HG03139 (cell line): ENCODE results near the gene RAB40C.

Source experiments
- ATAC-seq: cut with Tn5 transposase; IDR thresholded peaks from one replicate; pipeline ENCODE4 v1.9.1; 2021; ENCODE audit not compliant: unreplicated experiment

The RAB40C gene

GRCh38 chr16:574021-574760, 15.7 kb upstream of the RAB40C start:
- ATAC-seq, result no peak

GRCh38 chr16:575354-576196, 14.3 kb upstream of the RAB40C start:
- ATAC-seq, result no peak

- ATAC-seq, result no peak
Measured at GRCh38 chr16:576197-576822, 13.6 kb upstream of the RAB40C start.

GRCh38 chr16:576823-577201, 13.1 kb upstream of the RAB40C start:
- ATAC-seq, result no peak

GRCh38 chr16:577796-578195, 12.1 kb upstream of the RAB40C start:
- ATAC-seq, result no peak

GRCh38 chr16:578232-578869, 11.5 kb upstream of the RAB40C start:
- no peak for ATAC-seq

GRCh38 chr16:578870-579405, 10.9 kb upstream of the RAB40C start:
- ATAC-seq, result no peak

- ATAC-seq, result no peak
Measured at GRCh38 chr16:580141-580945, 9.5 kb upstream of the RAB40C start.

- ATAC-seq, result no peak
Measured at GRCh38 chr16:580946-581498, 8.8 kb upstream of the RAB40C start.

- ATAC-seq, result no peak
Measured at GRCh38 chr16:582218-582613, 7.7 kb upstream of the RAB40C start.

GRCh38 chr16:582614-583331, 7.1 kb upstream of the RAB40C start:
- ATAC-seq, result no peak

GRCh38 chr16:583470-583814, 6.4 kb upstream of the RAB40C start:
- no peak for ATAC-seq

- ATAC-seq, result no peak
Measured at GRCh38 chr16:583815-584591, 5.9 kb upstream of the RAB40C start.

GRCh38 chr16:585351-585750, 4.5 kb upstream of the RAB40C start:
- ATAC-seq, result no peak

- no peak for ATAC-seq
Measured at GRCh38 chr16:586047-586644, 3.7 kb upstream of the RAB40C start.

- ATAC-seq, result no peak
Measured at GRCh38 chr16:586645-587590, 2.9 kb upstream of the RAB40C start.

- peak; percentile 1 for ATAC-seq
Measured at GRCh38 chr16:588639-588888, 1.3 kb upstream of the RAB40C start.
